IMR-90 (cell line): ENCODE measurements around the gene FAM180A. TPM values are rescaled to one million over a fixed set of nuclear protein-coding genes. Genes with fewer than 3 reads are reported as not detected.

Experiments used
- ATAC-seq: fragments of 200-7000 bp; cut with Tn5 transposase; 2 replicates; pipeline ENCODE4 v1.9.1; 2020; ENCODE audit warnings: low read depth, mild to moderate bottlenecking, moderate library complexity
- BruUV-seq: library from RNA; stranded (reverse); fragments of 400-500 nt; replicated peaks from 2 replicates; lab custom pipeline; 2021; lab: Mats Ljungman, UMichigan
- CTCF ChIA-PET: fragments of 300-600 bp; formaldehyde crosslinking; extraction: SDS; loops from one replicate; lab custom pipeline; 2021; ENCODE audit warnings: antibody characterized with exemption; lab: Yijun Ruan, JAX
- POLR2A ChIA-PET: fragments of 300-600 bp; sonication (Branson Sonifier 250); formaldehyde crosslinking; loops from one replicate; lab custom pipeline; 2022; ENCODE audit warnings: antibody characterized with exemption; ENCODE audit not compliant: unreplicated experiment; lab: Charles Lee
- DNase-seq: peaks from one replicate; pipeline ENCODE4 v3.0.0; 2013
- H2AFZ ChIP-seq: replicated peaks from 2 replicates; pipeline ENCODE3; 2013; ENCODE audit warnings: low read length, mild to moderate bottlenecking; ENCODE audit not compliant: poor library complexity
- H2AK5ac ChIP-seq: 2 replicates; pipeline ENCODE4 v1.6.1; 2013; ENCODE audit warnings: low read depth, low read length, inconsistent platforms
- H2AK9ac ChIP-seq: replicated peaks from 2 replicates; pipeline ENCODE3; 2013; ENCODE audit warnings: mild to moderate bottlenecking, low read depth, low read length, moderate library complexity; ENCODE audit not compliant: poor library complexity
- H2BK120ac ChIP-seq: 2 replicates; pipeline ENCODE4 v1.6.1; 2013; ENCODE audit warnings: low read depth, low read length, inconsistent platforms
- H2BK15ac ChIP-seq: 3 replicates; pipeline ENCODE4 v1.6.1; 2013; ENCODE audit warnings: low read depth, low read length, inconsistent platforms
- H2BK20ac ChIP-seq: 2 replicates; pipeline ENCODE4 v1.6.1; 2013; ENCODE audit warnings: low read depth, mild to moderate bottlenecking, inconsistent platforms, low read length, moderate library complexity
- H2BK5ac ChIP-seq: 2 replicates; pipeline ENCODE4 v1.6.1; 2013; ENCODE audit warnings: mild to moderate bottlenecking, low read depth, low read length, inconsistent platforms; ENCODE audit not compliant: poor library complexity, severe bottlenecking
- H3K14ac ChIP-seq: replicated peaks from 2 replicates; pipeline ENCODE4 v1.6.1; 2013; ENCODE audit warnings: low read depth, low read length, inconsistent platforms
- H3K18ac ChIP-seq: 2 replicates; pipeline ENCODE4 v1.6.1; 2013; ENCODE audit warnings: low read depth, low read length, control low read depth
- H3K23ac ChIP-seq: 2 replicates; pipeline ENCODE4 v1.6.1; 2013; ENCODE audit warnings: low read depth, low read length, inconsistent platforms
- H3K27ac ChIP-seq: 2 replicates; pipeline ENCODE4 v1.5.1; 2013; ENCODE audit warnings: mild to moderate bottlenecking, control low read depth, low read length; ENCODE audit not compliant: insufficient read depth
- H3K27me3 ChIP-seq: 2 replicates; pipeline ENCODE4 v1.6.1; 2013; ENCODE audit warnings: low read length; ENCODE audit not compliant: control insufficient read depth, insufficient read depth
- H3K36me3 ChIP-seq: 2 replicates; pipeline ENCODE4 v1.6.1; 2013; ENCODE audit warnings: low read length, mixed read lengths; ENCODE audit not compliant: control insufficient read depth, insufficient read depth
- H3K4ac ChIP-seq: 2 replicates; pipeline ENCODE4 v1.6.1; 2013; ENCODE audit warnings: low read depth, low read length, inconsistent platforms
- H3K4me1 ChIP-seq: 2 replicates; pipeline ENCODE4 v1.6.1; 2013; ENCODE audit warnings: low read length, mixed read lengths; ENCODE audit not compliant: control insufficient read depth, insufficient read depth
- H3K4me2 ChIP-seq: 2 replicates; pipeline ENCODE4 v1.6.1; 2013; ENCODE audit warnings: low read depth, mild to moderate bottlenecking, control low read depth, low read length, moderate library complexity
- H3K4me3 ChIP-seq: 2 replicates; pipeline ENCODE4 v1.5.1; 2013; ENCODE audit warnings: low read depth, mild to moderate bottlenecking, control low read depth, low read length, moderate library complexity; ENCODE audit not compliant: insufficient read depth
- H3K56ac ChIP-seq: 2 replicates; pipeline ENCODE4 v1.6.1; 2013; ENCODE audit warnings: low read length, inconsistent platforms; ENCODE audit not compliant: insufficient read depth; ENCODE audit errors: extremely low read depth
- H3K79me1 ChIP-seq, 2 experiments: 2 replicates each; pipeline ENCODE4 v1.6.1; 2013; ENCODE audit warnings: low read length in 2 of 2, inconsistent platforms in 1 of 2, low read depth in 1 of 2
- H3K9ac ChIP-seq: 2 replicates; pipeline ENCODE4 v1.6.1; 2013; ENCODE audit warnings: low read depth, low read length, control low read depth
- H3K9me1 ChIP-seq: 2 replicates; pipeline ENCODE4 v1.6.1; 2013; ENCODE audit warnings: low read length, inconsistent platforms; ENCODE audit not compliant: insufficient read depth
- H3K9me3 ChIP-seq: 2 replicates; pipeline ENCODE4 v1.6.1; 2013; ENCODE audit warnings: low read length; ENCODE audit not compliant: control insufficient read depth, insufficient read depth
- H4K20me1 ChIP-seq: 2 replicates; pipeline ENCODE4 v1.6.1; 2013; ENCODE audit warnings: low read length, inconsistent platforms; ENCODE audit not compliant: insufficient read depth
- H4K5ac ChIP-seq: 2 replicates; pipeline ENCODE4 v1.6.1; 2013; ENCODE audit warnings: mild to moderate bottlenecking, low read depth, low read length, control low read depth
- H4K8ac ChIP-seq, 2 experiments: 2 replicates each; pipeline ENCODE4 v1.6.1; 2013; ENCODE audit warnings: low read depth in 2 of 2, low read length in 2 of 2, control low read depth in 1 of 2, inconsistent platforms in 1 of 2
- H4K91ac ChIP-seq: 2 replicates; pipeline ENCODE4 v1.6.1; 2013; ENCODE audit warnings: low read depth, low read length, inconsistent platforms; ENCODE audit not compliant: insufficient read depth
- BHLHE40 ChIP-seq: fragments of 150-350 bp; IDR thresholded peaks from 2 replicates; pipeline ENCODE4 v1.6.1; 2016; ENCODE audit warnings: mild to moderate bottlenecking, low read depth, low read length
- CHD1 ChIP-seq: IDR thresholded peaks from 2 replicates; pipeline ENCODE4 v1.6.1; 2012; ENCODE audit warnings: low read depth, low read length, improper control_type of control experiment
- CTCF ChIP-seq: conservative IDR thresholded peaks from 2 replicates; pipeline ENCODE4 v1.5.1; 2012; ENCODE audit warnings: mild to moderate bottlenecking, low read depth, low read length, improper control_type of control experiment
- FOS ChIP-seq: fragments of 150-350 bp; IDR thresholded peaks from 2 replicates; pipeline ENCODE4 v1.6.1; 2016; ENCODE audit warnings: low read depth, low read length
- MAFK ChIP-seq: IDR thresholded peaks from 2 replicates; pipeline ENCODE4 v1.6.1; 2012; ENCODE audit warnings: low read depth, low read length, improper control_type of control experiment
- MAZ ChIP-seq: IDR thresholded peaks from 2 replicates; pipeline ENCODE4 v1.6.1; 2012; ENCODE audit warnings: low read depth, mild to moderate bottlenecking, low read length, improper control_type of control experiment, moderate library complexity, borderline replicate concordance
- MXI1 ChIP-seq: IDR thresholded peaks from 2 replicates; pipeline ENCODE4 v1.6.1; 2012; ENCODE audit warnings: low read depth, mild to moderate bottlenecking, low read length, moderate library complexity, borderline replicate concordance
- NFE2L2 ChIP-seq: fragments of 150-350 bp; IDR thresholded peaks from 2 replicates; pipeline ENCODE4 v1.6.1; 2016; ENCODE audit warnings: low read depth, mild to moderate bottlenecking, low read length
- POLR2A ChIP-seq: IDR thresholded peaks from 2 replicates; pipeline ENCODE4 v1.6.1; 2012; ENCODE audit warnings: mild to moderate bottlenecking, low read depth, low read length
- RAD21 ChIP-seq: IDR thresholded peaks from 2 replicates; pipeline ENCODE4 v1.6.1; 2012; ENCODE audit warnings: low read length, improper control_type of control experiment
- RCOR1 ChIP-seq: IDR thresholded peaks from 2 replicates; pipeline ENCODE4 v1.6.1; 2012; ENCODE audit warnings: mild to moderate bottlenecking, low read length, improper control_type of control experiment; ENCODE audit not compliant: insufficient replicate concordance
- RFX5 ChIP-seq: IDR thresholded peaks from 2 replicates; pipeline ENCODE4 v1.8.0; 2012; ENCODE audit warnings: low read depth, mild to moderate bottlenecking, low read length, moderate library complexity
- SMC3 ChIP-seq: fragments of 150-350 bp; IDR thresholded peaks from 2 replicates; pipeline ENCODE4 v1.6.1; 2016; ENCODE audit warnings: low read depth, mild to moderate bottlenecking, antibody characterized with exemption, low read length, moderate library complexity
- USF2 ChIP-seq: fragments of 150-350 bp; IDR thresholded peaks from 2 replicates; pipeline ENCODE4 v1.6.1; 2017; ENCODE audit warnings: mild to moderate bottlenecking, antibody characterized with exemption, low read length, low read depth
- WGBS, 2 experiments: methylation state at CpG; one replicate each; pipeline versions ENCODE4 v1.1.5 to v1.1.7; 2013; ENCODE audit warnings: missing lambda C conversion rate in 2 of 2; ENCODE audit not compliant: insufficient read length in 1 of 2; ENCODE audit errors: extremely low coverage in 2 of 2; 5-methylcytosine and 5-hydroxymethylcytosine counted together
- dilution Hi-C: fragments of 300-500 bp; cut with HindIII; formaldehyde crosslinking; loops from one replicate; pipeline ENCODE4 v1.14.3; 2018; ENCODE audit warnings: low sequenced_read_pairs; ENCODE audit not compliant: unreplicated experiment
- in situ Hi-C: fragments of 300-500 bp; cut with MboI; formaldehyde crosslinking; loops from 3 replicates; pipeline ENCODE4 v1.14.3; 2019; ENCODE audit warnings: low sequenced_read_pairs, inconsistent platforms, mixed read lengths
- intact Hi-C: fragments of 100-400 bp; cut with micrococcal nuclease; formaldehyde crosslinking; loops from 2 replicates; pipeline ENCODE4 v1.10.0; 2022
- polyA plus RNA-seq, 3 experiments: library from polyadenylated mRNA; depleted of rRNA; stranded (reverse); fragments of >200 nt; gene quantifications; 2 replicates each; pipeline ENCODE4 v1.2.3, GENCODE V29; 2012; ENCODE audit warnings: low replicate concordance in 1 of 3
- total RNA-seq: library from RNA; depleted of rRNA; stranded (reverse); fragments of >200 nt; gene quantifications from 2 replicates; pipeline ENCODE4 v1.2.3, GENCODE V29; 2012
- TF ChIP-seq, protein P1 (sequence below): fragments of 150-350 bp; IDR thresholded peaks from 2 replicates; pipeline ENCODE4 v1.6.1; 2016; ENCODE audit warnings: low read depth, mild to moderate bottlenecking, low read length, moderate library complexity, borderline replicate concordance

Gene FAM180A
- total and polyA plus RNA-seq, 2 of the 4 experiments (the other 2 are of a cell fraction): 1.3 to 2.0 TPM

DNA sequence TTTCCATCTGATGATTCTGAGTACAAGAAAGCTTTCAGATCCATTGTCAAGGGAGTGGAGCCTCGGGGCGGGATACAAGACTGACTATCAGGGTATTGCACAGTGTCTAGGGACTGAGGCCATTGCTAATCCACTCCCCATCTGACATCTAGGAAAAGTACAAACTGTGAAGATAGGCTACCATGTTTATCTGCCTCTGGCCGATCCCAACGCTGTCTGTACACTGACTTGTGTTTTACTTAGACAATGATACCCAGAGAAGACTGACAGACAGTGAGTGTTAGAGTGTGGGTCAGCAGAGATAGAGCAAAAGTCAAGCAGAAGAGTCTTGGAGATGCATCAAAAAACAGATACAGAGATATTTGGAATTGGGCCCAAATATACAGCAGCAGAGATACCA lies 17.5 kb downstream of the FAM180A start:
- no peak overlapping the region for H3K4me2 ChIP-seq

More for the DNA sequence above, 17.5 kb downstream of the FAM180A start:
- Histone ChIP-seq H4K5ac (no peak overlapping the region), H2BK20ac (no peak overlapping the region), H3K9me3 (no peaks in the 10 kb centered on the region), H2BK5ac (no peak overlapping the region), H2BK120ac (no peak overlapping the region), H3K36me3 (no peaks in the 10 kb centered on the region), H3K27me3 (no peaks in the 10 kb centered on the region; the same call in 1 of the 2 replicates), H3K9me1 (no peaks in the 10 kb centered on the region; the same call in 1 of the 2 replicates), H2AK9ac (no peak overlapping the region), H3K4ac (no peak overlapping the region), H4K91ac (no peak overlapping the region), H3K4me3 (no peak overlapping the region), H3K18ac (no peak overlapping the region), H2AFZ (no peak overlapping the region), H3K27ac (no peak overlapping the region), H4K20me1 (no peaks in the 10 kb centered on the region), H4K8ac (no peak overlapping the region), H3K79me1 (no peaks in the 10 kb centered on the region), H3K14ac (no peak overlapping the region; the same call in 1 of the 2 replicates), H3K9ac (no peak overlapping the region), H3K56ac (no peak overlapping the region), H2BK15ac (no peak overlapping the region), H2AK5ac (peak overlapping the region; percentile 57; the same call in 1 of the 2 replicates), H3K4me1 (no peaks in the 10 kb centered on the region), H3K23ac (no peak overlapping the region)
- ChIA-PET CTCF (no interaction called here), POLR2A (no interaction called here)
- intact Hi-C loops (no loop called here), dilution Hi-C loops (no loop called here), in situ Hi-C loops (no loop called here)
- no TSS peak for BruUV-seq
- ATAC-seq (no peak), DNase-seq (no peak)
- TF ChIP-seq, protein P1, sequence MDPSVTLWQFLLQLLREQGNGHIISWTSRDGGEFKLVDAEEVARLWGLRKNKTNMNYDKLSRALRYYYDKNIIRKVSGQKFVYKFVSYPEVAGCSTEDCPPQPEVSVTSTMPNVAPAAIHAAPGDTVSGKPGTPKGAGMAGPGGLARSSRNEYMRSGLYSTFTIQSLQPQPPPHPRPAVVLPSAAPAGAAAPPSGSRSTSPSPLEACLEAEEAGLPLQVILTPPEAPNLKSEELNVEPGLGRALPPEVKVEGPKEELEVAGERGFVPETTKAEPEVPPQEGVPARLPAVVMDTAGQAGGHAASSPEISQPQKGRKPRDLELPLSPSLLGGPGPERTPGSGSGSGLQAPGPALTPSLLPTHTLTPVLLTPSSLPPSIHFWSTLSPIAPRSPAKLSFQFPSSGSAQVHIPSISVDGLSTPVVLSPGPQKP: no peak
- TF ChIP-seq POLR2A (no peak), BHLHE40 (no peak), MAFK (no peak), FOS (no peak), CHD1 (no peak), MXI1 (no peak), USF2 (no peak), SMC3 (no peak), RFX5 (no peak), CTCF (no peak), NFE2L2 (no peak), RCOR1 (no peak), MAZ (no peak), RAD21 (no peak)
- no CpG with 5 or more reads among the region's 4 CpGs for WGBS, 2 experiments
